MCF 10A (cell line): ENCODE data around the gene GLT1D1. TPM values are rescaled to one million over a fixed set of nuclear protein-coding genes. Genes with fewer than 3 reads are reported as not detected.

Experiments used
- BruUV-seq: library from RNA; stranded (reverse); fragments of 400-500 nt; replicated peaks from 2 replicates; lab custom pipeline; 2021; lab: Mats Ljungman, UMichigan
- CTCF ChIA-PET: fragments of 300-600 bp; sonication (Branson Sonifier 250); formaldehyde crosslinking; extraction: SDS; loops from one replicate; lab custom pipeline; 2021; ENCODE audit warnings: antibody characterized with exemption, inconsistent platforms; lab: Yijun Ruan, JAX
- POLR2A ChIA-PET: fragments of 300-600, 350-650 bp; sonication (Branson Sonifier 250); formaldehyde crosslinking; extraction: SDS; loops from one replicate; lab custom pipeline; 2020; ENCODE audit warnings: antibody characterized with exemption, inconsistent platforms; lab: Yijun Ruan, JAX
- DNase-seq: peaks from one replicate; pipeline ENCODE4 v3.0.0-alpha.2; 2018; ENCODE audit not compliant: unreplicated experiment
- H3K27ac Mint-ChIP-seq: one replicate; pipeline ENCODE4 v1.8.0; 2022; ENCODE audit warnings: mild to moderate bottlenecking, low read depth, mixed read lengths; ENCODE audit not compliant: unreplicated experiment
- H3K27me3 Mint-ChIP-seq: one replicate; pipeline ENCODE4 v1.8.0; 2022; ENCODE audit warnings: mixed read lengths; ENCODE audit not compliant: insufficient read depth, unreplicated experiment
- H3K36me3 Mint-ChIP-seq: one replicate; pipeline ENCODE4 v1.8.0; 2022; ENCODE audit warnings: mild to moderate bottlenecking, moderate library complexity, mixed read lengths; ENCODE audit not compliant: insufficient read depth, unreplicated experiment
- H3K4me1 Mint-ChIP-seq: one replicate; pipeline ENCODE4 v1.8.0; 2022; ENCODE audit warnings: mixed read lengths; ENCODE audit not compliant: insufficient read depth, unreplicated experiment
- H3K4me3 Mint-ChIP-seq: one replicate; pipeline ENCODE4 v1.8.0; 2022; ENCODE audit warnings: mild to moderate bottlenecking, moderate library complexity, mixed read lengths; ENCODE audit not compliant: unreplicated experiment
- H3K9me3 Mint-ChIP-seq: one replicate; pipeline ENCODE4 v1.8.0; 2022; ENCODE audit warnings: mixed read lengths; ENCODE audit not compliant: unreplicated experiment
- intact Hi-C: fragments of 100-400 bp; cut with micrococcal nuclease; formaldehyde crosslinking; loops from 2 replicates; pipeline ENCODE4 v1.14.1; 2022
- total RNA-seq: library from RNA; stranded (reverse); gene quantifications from 2 replicates; pipeline ENCODE4 v1.2.3, GENCODE V29; 2022
- TF ChIP-seq, protein P1 (sequence below): fragments of 200-600 bp; IDR thresholded peaks from one replicate; pipeline ENCODE4 v1.8.0; 2022; ENCODE audit warnings: antibody characterized with exemption, mild to moderate bottlenecking; ENCODE audit not compliant: unreplicated experiment

The GLT1D1 gene
- total RNA-seq, 1 experiment from 2014 or later = not detected

DNA sequence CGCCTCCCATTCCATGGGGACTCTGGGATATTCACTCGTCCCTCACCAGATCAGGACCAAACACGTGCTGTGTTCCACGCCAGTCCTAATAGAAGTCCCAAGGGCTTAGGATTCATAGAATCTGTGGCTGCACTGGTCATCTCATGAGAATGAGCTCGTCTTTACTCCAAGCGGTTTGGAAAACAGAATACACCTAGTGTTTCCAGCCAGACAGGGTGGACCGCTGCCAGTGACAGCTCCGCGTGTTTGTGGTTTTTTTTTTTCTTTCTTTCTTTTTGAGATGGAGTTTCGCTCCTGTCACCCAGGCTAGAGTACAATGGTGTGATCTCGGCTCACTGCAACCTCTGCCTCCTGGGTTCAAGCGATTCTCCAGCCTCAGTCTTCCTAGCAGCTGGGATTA, 75.1 kb downstream of the GLT1D1 start:
- TF ChIP-seq, protein P1, sequence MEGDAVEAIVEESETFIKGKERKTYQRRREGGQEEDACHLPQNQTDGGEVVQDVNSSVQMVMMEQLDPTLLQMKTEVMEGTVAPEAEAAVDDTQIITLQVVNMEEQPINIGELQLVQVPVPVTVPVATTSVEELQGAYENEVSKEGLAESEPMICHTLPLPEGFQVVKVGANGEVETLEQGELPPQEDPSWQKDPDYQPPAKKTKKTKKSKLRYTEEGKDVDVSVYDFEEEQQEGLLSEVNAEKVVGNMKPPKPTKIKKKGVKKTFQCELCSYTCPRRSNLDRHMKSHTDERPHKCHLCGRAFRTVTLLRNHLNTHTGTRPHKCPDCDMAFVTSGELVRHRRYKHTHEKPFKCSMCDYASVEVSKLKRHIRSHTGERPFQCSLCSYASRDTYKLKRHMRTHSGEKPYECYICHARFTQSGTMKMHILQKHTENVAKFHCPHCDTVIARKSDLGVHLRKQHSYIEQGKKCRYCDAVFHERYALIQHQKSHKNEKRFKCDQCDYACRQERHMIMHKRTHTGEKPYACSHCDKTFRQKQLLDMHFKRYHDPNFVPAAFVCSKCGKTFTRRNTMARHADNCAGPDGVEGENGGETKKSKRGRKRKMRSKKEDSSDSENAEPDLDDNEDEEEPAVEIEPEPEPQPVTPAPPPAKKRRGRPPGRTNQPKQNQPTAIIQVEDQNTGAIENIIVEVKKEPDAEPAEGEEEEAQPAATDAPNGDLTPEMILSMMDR = no peak
- CTCF ChIA-PET = interaction anchor here (0.6 kb wide), 1 partner anchor 984 kb away, joined by 4 read pairs; no protein-coding TSS in a partner anchor
- H3K36me3 Mint-ChIP-seq = no peaks in the 10 kb centered on the region
- H3K27ac Mint-ChIP-seq = no peak overlapping the region
- H3K4me1 Mint-ChIP-seq = no peaks in the 10 kb centered on the region
- H3K9me3 Mint-ChIP-seq = no peaks in the 10 kb centered on the region
- POLR2A ChIA-PET = no interaction called here
- intact Hi-C loops = no loop called here
- no peaks in the 10 kb centered on the region for H3K27me3 Mint-ChIP-seq
- no TSS peak for BruUV-seq
- no peak for DNase-seq
- no peak overlapping the region for H3K4me3 Mint-ChIP-seq

DNA sequence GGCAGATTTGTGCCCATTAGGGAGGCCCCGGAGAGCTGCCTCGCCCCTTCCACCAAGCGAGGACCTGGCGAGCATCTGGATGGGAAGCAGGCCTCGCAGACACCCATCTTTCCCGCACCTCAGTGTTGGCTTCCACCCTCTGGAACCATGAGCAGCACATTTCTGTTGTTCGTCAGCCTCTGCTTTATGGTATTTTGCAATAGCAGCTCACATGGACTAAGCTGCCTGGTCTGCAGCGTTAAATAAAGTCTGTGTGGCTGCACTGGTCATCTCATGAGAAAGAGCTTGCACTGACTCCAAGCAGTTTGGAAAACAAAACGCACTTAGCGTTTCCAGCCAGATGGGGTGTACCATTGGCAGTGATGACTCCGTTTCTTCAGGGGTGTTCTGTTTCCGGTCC, 75.8 kb downstream of the GLT1D1 start:
- Mint-ChIP-seq H3K27ac (no peak overlapping the region), H3K9me3 (no peaks in the 10 kb centered on the region), H3K36me3 (no peaks in the 10 kb centered on the region), H3K4me1 (no peaks in the 10 kb centered on the region), H3K4me3 (no peak overlapping the region), H3K27me3 (no peaks in the 10 kb centered on the region)
- ChIA-PET POLR2A (no interaction called here), CTCF (no interaction called here)
- intact Hi-C loops = no loop called here
- BruUV-seq = no TSS peak
- TF ChIP-seq, protein P1 = no peak
- no peak for DNase-seq

DNA sequence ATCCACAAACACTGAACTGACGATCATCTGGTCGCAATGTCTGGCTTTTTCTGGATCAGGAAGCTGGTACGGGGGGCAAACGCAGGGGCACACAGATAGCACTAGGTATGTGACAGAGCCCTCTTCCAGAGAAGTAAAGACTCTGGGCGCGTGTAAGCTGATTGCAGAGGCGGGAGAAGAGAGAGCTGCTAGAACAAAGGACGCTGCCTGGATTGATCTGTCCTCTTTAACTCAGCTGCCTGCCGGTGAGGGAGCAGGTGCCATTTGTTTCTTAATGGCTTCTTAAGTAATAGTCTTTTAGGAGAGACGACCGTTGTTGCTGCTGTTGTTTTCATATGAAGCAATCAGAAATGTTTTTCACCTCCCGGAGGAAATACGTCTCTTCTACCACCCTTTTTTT, 77.3 kb downstream of the GLT1D1 start:
- no peak overlapping the region for H3K4me3 Mint-ChIP-seq
- BruUV-seq = no TSS peak
- no peak for DNase-seq
- no peak overlapping the region for H3K27ac Mint-ChIP-seq
- no peaks in the 10 kb centered on the region for H3K27me3 Mint-ChIP-seq
- H3K4me1 Mint-ChIP-seq = no peaks in the 10 kb centered on the region
- TF ChIP-seq, protein P1 = no peak
- H3K9me3 Mint-ChIP-seq = no peaks in the 10 kb centered on the region
- ChIA-PET POLR2A (no interaction called here), CTCF (interaction anchor here (0.5 kb wide), 1 partner anchor 866 kb away, joined by 3 read pairs; no protein-coding TSS in a partner anchor)
- intact Hi-C loops = no loop called here
- no peaks in the 10 kb centered on the region for H3K36me3 Mint-ChIP-seq

DNA sequence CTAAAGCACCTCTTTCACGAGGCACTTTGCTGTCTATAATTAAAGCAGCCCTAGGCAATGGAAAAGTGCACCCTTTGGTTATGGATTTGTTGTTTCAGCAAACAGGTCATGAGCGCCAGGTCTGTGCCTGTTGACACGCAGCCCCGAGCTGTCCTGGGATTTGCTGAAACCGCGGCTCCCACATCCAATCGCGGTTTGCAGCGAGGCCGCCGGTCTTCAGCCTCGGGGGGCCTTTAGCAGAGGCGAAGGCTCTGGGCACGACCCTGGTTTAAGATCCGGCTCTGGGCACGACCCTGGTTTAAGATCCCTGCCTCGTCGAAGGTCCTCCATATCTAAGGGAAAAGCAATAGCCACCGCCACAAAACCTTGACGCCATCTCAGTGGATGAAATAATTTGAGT, 79.2 kb downstream of the GLT1D1 start:
- no peak overlapping the region for H3K4me3 Mint-ChIP-seq
- ChIA-PET POLR2A (no interaction called here), CTCF (interaction anchor here (0.6 kb wide), 1 partner anchor 979 kb away, joined by 3 read pairs; no protein-coding TSS in a partner anchor)
- TF ChIP-seq, protein P1 = no peak
- H3K36me3 Mint-ChIP-seq = peaks cover 6% of the 10 kb centered on the region
- no peak for DNase-seq
- H3K4me1 Mint-ChIP-seq = no peaks in the 10 kb centered on the region
- no TSS peak for BruUV-seq
- intact Hi-C loops = no loop called here
- no peak overlapping the region for H3K27ac Mint-ChIP-seq
- no peaks in the 10 kb centered on the region for H3K27me3 Mint-ChIP-seq
- no peaks in the 10 kb centered on the region for H3K9me3 Mint-ChIP-seq
